Muscle layer of colon (tissue), 2 donors: ENCODE measurements around the gene GPBP1.
"Not testable (repeated sequence)": the region's sequence is repeated elsewhere in the genome, so short reads cannot be mapped to it uniquely, and the experiment has no call there.

Experiments
- H3K27ac ChIP-seq: one replicate; pipeline ENCODE4 v1.7.0; 2013; ENCODE audit warnings: low read depth, mild to moderate bottlenecking, low read length, moderate library complexity
- H3K27me3 ChIP-seq, 2 donors: one replicate each; pipeline ENCODE4 v1.7.0; 2013; ENCODE audit warnings: low read length in 2 of 2, mild to moderate bottlenecking in 2 of 2; ENCODE audit not compliant: insufficient read depth in 2 of 2, control insufficient read depth in 1 of 2
- H3K36me3 ChIP-seq: one replicate; pipeline ENCODE4 v1.7.0; 2013; ENCODE audit warnings: mild to moderate bottlenecking, low read length; ENCODE audit not compliant: insufficient read depth
- H3K4me1 ChIP-seq: one replicate; pipeline ENCODE4 v1.7.0; 2013; ENCODE audit warnings: mild to moderate bottlenecking, low read length; ENCODE audit not compliant: insufficient read depth
- H3K4me3 ChIP-seq, 2 donors: one replicate each; pipeline ENCODE4 v1.7.0; 2013; ENCODE audit warnings: low read length in 2 of 2, low read depth in 1 of 2, mild to moderate bottlenecking in 1 of 2, moderate library complexity in 1 of 2
- H3K9ac ChIP-seq: one replicate; pipeline ENCODE4 v1.7.0; 2013; ENCODE audit warnings: low read length
- H3K9me3 ChIP-seq: one replicate; pipeline ENCODE4 v1.7.0; 2013; ENCODE audit warnings: mild to moderate bottlenecking, low read length
- donor health status: abdominal sarcoma.
- donor health status: Adenocarcinoma of cecum.

The GPBP1 gene

DNA sequence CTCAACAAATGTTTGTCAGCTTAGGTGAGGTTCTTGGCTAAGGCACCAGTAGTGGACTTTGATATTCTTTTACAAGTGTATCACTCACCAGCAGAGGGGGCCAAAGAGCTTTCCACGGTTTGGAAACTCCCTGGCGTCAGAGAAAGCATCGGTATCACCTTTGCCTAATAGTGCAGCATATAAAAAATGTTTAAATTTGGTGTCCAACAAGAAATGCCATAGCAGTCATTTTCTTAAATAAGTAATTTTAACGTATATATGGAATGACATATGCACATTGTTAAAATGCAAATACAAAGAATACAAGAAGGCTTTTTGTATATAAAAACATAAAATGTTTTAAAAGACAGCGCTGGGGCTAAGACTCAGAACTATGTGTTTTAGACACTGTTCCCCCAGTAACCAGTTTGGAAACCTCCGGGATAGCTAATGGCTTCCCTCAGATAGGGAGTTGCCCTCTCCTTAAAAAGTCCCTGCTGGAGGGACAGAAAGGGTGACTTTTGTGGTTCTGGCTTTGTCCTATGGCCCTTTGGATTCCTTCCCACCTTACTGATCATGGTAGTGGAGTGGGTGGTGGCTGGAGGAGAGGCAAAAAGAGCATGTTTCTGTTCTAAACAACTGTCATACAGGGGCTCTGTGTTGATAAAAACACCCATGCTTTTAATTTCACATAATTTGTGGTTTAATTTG lies 124.6 kb downstream of the GPBP1 start:
- Histone ChIP-seq H3K4me3 (peak overlapping the region in 1 of 2 donors; percentile 67), H3K27me3 (no peaks in the 10 kb centered on the region), H3K36me3 (no peaks in the 10 kb centered on the region), H3K27ac (peak overlapping the region; percentile 21), H3K4me1 (peaks cover 8% of the 10 kb centered on the region), H3K9me3 (no peaks in the 10 kb centered on the region), H3K9ac (peak overlapping the region; percentile 17)

DNA sequence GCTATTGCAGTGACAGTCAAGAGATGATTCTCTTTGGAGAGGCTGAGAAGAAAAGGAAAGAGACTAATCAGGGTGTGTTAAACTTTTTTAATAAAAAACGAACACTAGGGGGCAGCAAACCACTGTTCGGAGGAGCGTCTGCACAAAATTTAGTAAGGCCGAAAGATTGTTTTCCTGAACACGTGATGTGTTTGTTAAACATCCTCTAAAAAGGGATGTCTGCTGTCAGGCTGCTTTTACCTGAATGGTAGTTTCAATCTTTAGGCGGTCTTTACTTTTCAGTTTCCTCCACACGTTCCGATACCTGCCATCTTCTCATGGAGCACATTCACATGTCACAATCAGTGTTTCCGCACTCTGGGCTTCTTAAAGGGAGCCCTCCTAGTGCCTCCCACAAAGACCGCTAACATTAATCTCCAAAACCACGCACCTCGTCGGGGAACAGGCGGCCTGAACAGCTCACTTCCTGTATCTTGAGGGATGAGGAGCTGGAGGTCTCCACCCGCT lies 125.2 kb downstream of the GPBP1 start:
- peaks cover 8% of the 10 kb centered on the region for H3K4me1 ChIP-seq
- H3K36me3 ChIP-seq, result no peaks in the 10 kb centered on the region
- H3K9ac ChIP-seq, result no peak overlapping the region
- H3K27ac ChIP-seq, result peak overlapping the region; percentile 21
- no peaks in the 10 kb centered on the region for H3K9me3 ChIP-seq
- H3K4me3 ChIP-seq, result peak overlapping the region in 1 of 2 donors; percentile 67
- no peaks in the 10 kb centered on the region for H3K27me3 ChIP-seq

DNA sequence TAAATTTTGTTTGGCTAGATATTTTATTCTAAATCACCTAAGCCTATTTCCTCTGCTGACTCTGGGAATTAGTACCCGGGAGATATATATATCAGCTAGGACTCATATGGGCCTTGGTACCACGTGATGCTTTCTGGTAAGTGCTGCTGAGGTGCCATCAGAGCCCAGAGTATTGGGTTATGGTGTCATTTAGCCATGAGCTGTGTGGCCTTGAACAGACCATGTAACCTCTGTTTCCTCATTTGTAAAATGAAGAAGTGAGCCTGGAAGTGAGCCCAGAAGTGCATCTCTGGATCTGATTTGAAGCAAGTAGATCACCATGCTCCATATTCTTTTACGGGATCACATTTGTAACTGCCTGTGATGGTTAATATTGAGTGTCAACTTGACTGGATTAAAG lies 126.1 kb downstream of the GPBP1 start:
- no peak overlapping the region for H3K9ac ChIP-seq
- no peaks in the 10 kb centered on the region for H3K36me3 ChIP-seq
- H3K4me1 ChIP-seq, result peaks cover 8% of the 10 kb centered on the region
- no peaks in the 10 kb centered on the region for H3K9me3 ChIP-seq
- H3K4me3 ChIP-seq, result no peak overlapping the region
- H3K27ac ChIP-seq, result no peak overlapping the region
- H3K27me3 ChIP-seq, result no peaks in the 10 kb centered on the region

GRCh38 chr5:57302164-57302563 lies 128.3 kb downstream of the GPBP1 start:
- no peak overlapping the region for H3K9ac ChIP-seq
- H3K9me3 ChIP-seq, result peaks cover 5% of the 10 kb centered on the region
- no peaks in the 10 kb centered on the region for H3K36me3 ChIP-seq
- H3K4me3 ChIP-seq, result no peak overlapping the region
- H3K4me1 ChIP-seq, result peaks cover 8% of the 10 kb centered on the region
- H3K27ac ChIP-seq, result no peak overlapping the region
- H3K27me3 ChIP-seq, result no peaks in the 10 kb centered on the region

GRCh38 chr5:57302643-57303042 lies 128.8 kb downstream of the GPBP1 start:
- Histone ChIP-seq H3K4me3 (no peak overlapping the region), H3K36me3 (no peaks in the 10 kb centered on the region), H3K9me3 (peaks cover 5% of the 10 kb centered on the region), H3K4me1 (peaks cover 8% of the 10 kb centered on the region), H3K9ac (no peak overlapping the region), H3K27me3 (no peaks in the 10 kb centered on the region), H3K27ac (no peak overlapping the region)

DNA sequence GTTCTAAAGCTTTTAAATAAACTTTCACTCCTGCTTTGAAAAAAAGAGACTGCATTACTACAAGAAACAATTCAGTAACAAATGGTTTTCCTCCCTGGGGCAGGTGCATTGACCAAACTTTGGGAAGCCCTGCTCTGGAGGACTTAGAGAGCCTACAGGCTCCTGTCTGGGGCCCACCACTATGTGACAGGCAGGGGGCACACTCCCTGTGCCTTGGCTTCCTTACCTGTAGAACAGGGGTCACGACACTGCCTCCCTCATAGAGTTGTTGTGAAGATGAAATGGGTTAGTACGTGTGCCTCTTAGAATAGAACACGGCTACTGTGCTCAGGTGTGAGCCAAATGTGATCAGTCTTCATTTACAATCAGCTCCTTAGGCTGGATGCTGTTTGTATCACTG lies 130.1 kb downstream of the GPBP1 start:
- no peak overlapping the region for H3K4me3 ChIP-seq
- H3K27me3 ChIP-seq, result no peaks in the 10 kb centered on the region
- peaks cover 5% of the 10 kb centered on the region for H3K9me3 ChIP-seq
- no peaks in the 10 kb centered on the region for H3K36me3 ChIP-seq
- no peak overlapping the region for H3K9ac ChIP-seq
- H3K4me1 ChIP-seq, result no peaks in the 10 kb centered on the region
- no peak overlapping the region for H3K27ac ChIP-seq

GRCh38 chr5:57304931-57305330 lies 131.1 kb downstream of the GPBP1 start:
- Histone ChIP-seq H3K27ac (no peak overlapping the region), H3K36me3 (no peaks in the 10 kb centered on the region), H3K9me3 (peaks cover 5% of the 10 kb centered on the region), H3K4me1 (no peaks in the 10 kb centered on the region), H3K27me3 (no peaks in the 10 kb centered on the region), H3K9ac (no peak overlapping the region), H3K4me3 (no peak overlapping the region)

DNA sequence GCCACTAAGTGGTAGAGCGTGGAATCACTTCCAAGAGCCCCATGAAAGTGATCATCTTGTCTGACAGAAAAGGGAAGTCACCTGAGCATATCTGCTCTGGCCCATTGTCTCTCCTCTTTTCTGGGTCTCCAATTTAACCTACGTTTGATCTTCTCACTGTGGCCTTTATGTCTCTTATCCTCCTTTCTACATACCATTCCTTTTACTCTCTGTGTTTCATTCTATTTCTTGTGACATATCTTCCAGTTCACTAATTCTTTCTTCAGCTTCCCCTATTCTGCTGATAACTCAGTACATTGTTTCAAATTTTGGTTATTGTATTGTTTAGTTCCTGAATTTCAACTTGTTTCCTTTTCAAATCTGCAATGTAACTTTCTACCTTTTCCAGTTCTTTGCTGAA lies 132.5 kb downstream of the GPBP1 start:
- no peak overlapping the region for H3K9ac ChIP-seq
- H3K4me1 ChIP-seq, result no peaks in the 10 kb centered on the region
- H3K36me3 ChIP-seq, result no peaks in the 10 kb centered on the region
- H3K27ac ChIP-seq, result no peak overlapping the region
- no peak overlapping the region for H3K4me3 ChIP-seq
- H3K27me3 ChIP-seq, result no peaks in the 10 kb centered on the region
- peaks cover 5% of the 10 kb centered on the region for H3K9me3 ChIP-seq

DNA sequence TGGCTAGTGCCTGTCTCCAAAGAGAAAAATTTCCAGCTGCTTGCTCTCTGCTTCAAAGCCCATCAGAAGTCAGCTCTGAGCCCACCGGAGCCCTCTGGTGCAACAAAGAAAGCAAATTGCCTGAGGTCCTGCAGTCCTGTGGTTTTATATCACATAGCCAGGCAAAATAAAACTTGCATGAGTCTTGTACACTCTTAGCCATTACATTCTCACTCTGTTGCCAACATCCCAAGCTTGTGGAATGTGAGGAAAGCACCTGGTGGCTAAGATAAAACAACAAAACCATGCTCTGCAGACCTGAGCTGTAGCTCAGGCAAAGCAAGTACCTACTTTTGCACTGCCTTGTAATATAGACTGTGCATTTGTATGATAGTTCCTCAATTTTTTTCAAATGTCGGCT lies 133.7 kb downstream of the GPBP1 start:
- H3K4me3 ChIP-seq, result no peak overlapping the region
- H3K9me3 ChIP-seq, result peaks cover 5% of the 10 kb centered on the region
- H3K4me1 ChIP-seq, result no peaks in the 10 kb centered on the region
- H3K9ac ChIP-seq, result no peak overlapping the region
- H3K27ac ChIP-seq, result no peak overlapping the region
- no peaks in the 10 kb centered on the region for H3K36me3 ChIP-seq
- H3K27me3 ChIP-seq, result no peaks in the 10 kb centered on the region

DNA sequence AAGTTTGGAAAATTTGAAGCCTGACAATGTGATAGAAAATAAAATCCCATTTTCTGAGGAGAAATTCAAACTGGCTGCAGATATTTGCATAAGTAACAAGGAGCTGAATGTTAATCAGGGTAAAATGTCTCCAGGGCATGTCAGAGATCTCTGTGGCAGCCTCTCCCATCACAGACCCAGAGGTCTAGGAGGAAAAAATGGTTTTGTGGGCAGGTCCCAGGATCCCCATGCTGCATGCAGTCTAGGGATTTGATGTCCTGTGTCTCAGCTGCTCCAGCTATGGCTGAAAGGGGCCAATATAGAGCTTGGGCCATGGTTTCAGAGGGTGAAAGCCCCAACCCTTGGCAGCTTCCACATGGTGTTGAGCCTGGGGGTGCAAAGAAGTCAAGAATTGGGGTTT lies 135.2 kb downstream of the GPBP1 start:
- H3K27ac ChIP-seq, H3K27me3 ChIP-seq, H3K9me3 ChIP-seq: not testable (repeated sequence)

DNA sequence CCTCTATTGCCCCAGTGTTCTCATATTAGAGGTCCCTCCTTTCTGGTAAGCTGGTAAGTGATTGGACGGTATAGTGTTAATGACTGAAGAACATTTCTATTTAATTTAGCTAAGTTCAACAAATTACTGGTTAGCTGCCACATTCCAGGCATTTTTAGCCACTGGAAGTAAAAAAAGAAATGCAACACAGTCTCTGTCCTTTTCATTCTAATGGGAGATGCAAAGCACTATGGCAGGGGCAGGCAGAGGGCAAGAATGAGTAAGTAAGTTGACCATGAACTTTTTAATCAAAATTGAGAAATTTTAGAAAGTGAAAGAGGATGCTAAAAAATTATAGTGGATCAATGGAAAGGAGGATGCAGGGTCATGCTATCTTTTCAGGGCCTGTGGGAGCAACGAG lies 137.4 kb downstream of the GPBP1 start:
- no peak overlapping the region for H3K9ac ChIP-seq

More for the DNA sequence above, 135.2 kb downstream of the GPBP1 start:
- not testable (repeated sequence) for H3K4me1 ChIP-seq, H3K36me3 ChIP-seq, H3K9ac ChIP-seq, H3K4me3 ChIP-seq

More for the DNA sequence above, 137.4 kb downstream of the GPBP1 start:
- Histone ChIP-seq H3K4me1 (no peaks in the 10 kb centered on the region), H3K27me3 (no peaks in the 10 kb centered on the region), H3K36me3 (no peaks in the 10 kb centered on the region), H3K27ac (no peak overlapping the region), H3K4me3 (no peak overlapping the region), H3K9me3 (peaks cover 5% of the 10 kb centered on the region)
